Stimulated activated CD8-positive, alpha-beta memory T cell treated with anti-CD3 and anti-CD28 coated beads, Interleukin-2, amount 100 ng/mL, for 1 hour (primary cell): ENCODE measurements around the gene FRAS1.
"Not testable (repeated sequence)": the region's sequence is repeated elsewhere in the genome, so short reads cannot be mapped to it uniquely, and the experiment has no call there.

ENCODE experiments used
- DNase-seq, 2 donors: peaks; one replicate each; pipeline ENCODE4 v3.0.0-alpha.2; 2020; ENCODE audit warnings: low read depth in 2 of 2

Gene FRAS1

GRCh38 chr4:78213218-78213617 is 156.1 kb downstream of the FRAS1 start:
- DNase-seq = no peak

GRCh38 chr4:78214078-78214477 is 157.0 kb downstream of the FRAS1 start:
- DNase-seq = no peak

GRCh38 chr4:78217557-78217956 is 160.4 kb downstream of the FRAS1 start:
- DNase-seq = no peak

- DNase-seq = no peak
Measured at GRCh38 chr4:78218260-78218659, 161.1 kb downstream of the FRAS1 start.

GRCh38 chr4:78219825-78220224 is 162.7 kb downstream of the FRAS1 start:
- no peak for DNase-seq

GRCh38 chr4:78220283-78220682 is 163.2 kb downstream of the FRAS1 start:
- no peak for DNase-seq

- DNase-seq = no peak
Measured at GRCh38 chr4:78222575-78223186, 165.6 kb downstream of the FRAS1 start.

- DNase-seq = no peak
Measured at GRCh38 chr4:78225236-78225635, 168.1 kb downstream of the FRAS1 start.

GRCh38 chr4:78226279-78226678 is 169.2 kb downstream of the FRAS1 start:
- no peak for DNase-seq

- no peak for DNase-seq
Measured at GRCh38 chr4:78227411-78228057, 170.4 kb downstream of the FRAS1 start.

- DNase-seq = no peak
Measured at GRCh38 chr4:78235800-78236199, 178.7 kb downstream of the FRAS1 start.

GRCh38 chr4:78237360-78237759 is 180.2 kb downstream of the FRAS1 start:
- DNase-seq = no peak

GRCh38 chr4:78242071-78242470 is 184.9 kb downstream of the FRAS1 start:
- no peak for DNase-seq

- DNase-seq = no peak
Measured at GRCh38 chr4:78244705-78245485, 187.8 kb downstream of the FRAS1 start.

- no peak for DNase-seq
Measured at GRCh38 chr4:78247536-78248285, 190.6 kb downstream of the FRAS1 start.

- no peak for DNase-seq
Measured at GRCh38 chr4:78250500-78250899, 193.4 kb downstream of the FRAS1 start.

- DNase-seq = not testable (repeated sequence)
Measured at GRCh38 chr4:78252773-78253172, 195.7 kb downstream of the FRAS1 start.

GRCh38 chr4:78254893-78255292 is 197.8 kb downstream of the FRAS1 start:
- no peak for DNase-seq

- no peak for DNase-seq
Measured at GRCh38 chr4:78265006-78265405, 207.9 kb downstream of the FRAS1 start.

GRCh38 chr4:78267790-78268189 is 210.7 kb downstream of the FRAS1 start:
- DNase-seq = no peak

GRCh38 chr4:78268597-78268996 is 211.5 kb downstream of the FRAS1 start:
- no peak for DNase-seq

GRCh38 chr4:78275450-78275849 is 218.3 kb downstream of the FRAS1 start:
- DNase-seq = not testable (repeated sequence)
